ENCODE data around the gene PTGIS. TPM values are rescaled to one million over a fixed set of nuclear protein-coding genes. Genes with fewer than 3 reads are reported as not detected.

Gene PTGIS
- polyA plus RNA-seq, 1 donor (not counting 4 experiments of a cell fraction or from before 2014, with no cell fraction given), result not detected

DNA sequence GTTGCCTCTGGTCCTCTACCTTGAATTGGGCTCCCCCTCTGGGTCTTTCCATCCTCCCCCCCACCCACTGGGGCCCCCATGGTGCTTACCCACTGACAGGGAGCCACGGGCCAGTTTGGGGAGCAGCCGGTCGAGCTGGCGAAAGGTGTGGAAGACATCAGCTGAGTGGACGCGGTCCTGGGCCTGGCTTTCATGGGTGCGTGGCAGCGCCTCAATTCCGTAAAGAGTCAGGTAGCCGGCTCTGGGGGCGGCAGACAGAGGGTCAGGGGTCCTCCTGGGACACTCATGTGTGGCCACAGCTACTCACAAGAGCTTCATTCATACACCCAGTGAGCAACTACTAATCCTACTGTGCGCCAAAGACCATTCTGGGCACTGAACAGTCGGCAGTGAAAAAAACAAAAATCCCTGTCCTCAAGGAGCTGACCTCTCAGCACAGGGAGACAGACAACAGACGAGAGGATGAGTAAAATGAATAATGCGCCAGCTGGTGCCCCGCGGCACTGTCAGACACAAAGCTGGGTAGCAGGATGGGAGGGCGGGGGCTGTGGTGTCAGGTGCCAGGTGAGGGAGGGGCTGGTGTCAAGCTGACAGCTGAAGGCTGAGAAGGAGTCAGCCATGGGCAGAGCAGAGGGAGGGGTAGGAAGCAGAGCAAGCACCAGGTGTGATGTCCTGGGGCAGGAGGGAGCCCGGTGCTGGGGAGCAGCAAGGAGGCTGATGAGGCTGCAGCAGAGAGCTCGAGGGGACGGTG lies 28.3 kb downstream of the PTGIS start:
- Histone ChIP-seq H3K27ac (ENCODE audit: control insufficient read depth, insufficient read depth, low read length) (no peak overlapping the region), H2AFZ (ENCODE audit: control insufficient read depth, low read length) (no peak overlapping the region), H3K36me3 (ENCODE audit: control insufficient read depth in 2 of 2, extremely low read depth in 1 of 2, insufficient read depth in 2 of 2, low read length in 2 of 2) (no peaks in the 10 kb centered on the region), H3K9ac (ENCODE audit: control insufficient read depth, extremely low read depth, insufficient read depth, low read length) (no peak overlapping the region), H4K20me1 (ENCODE audit: control insufficient read depth, extremely low read depth, insufficient read depth, low read length) (no peaks in the 10 kb centered on the region), H3K9me1 (ENCODE audit: control insufficient read depth, extremely low read depth, insufficient read depth, low read length) (no peaks in the 10 kb centered on the region), H3K4me2 (ENCODE audit: control insufficient read depth, extremely low read depth, insufficient read depth, low read depth, low read length) (no peak overlapping the region), H3K4me3 (ENCODE audit: control insufficient read depth in 2 of 3, extremely low read depth in 1 of 3, insufficient read depth in 2 of 3, low read depth in 1 of 3, low read length in 3 of 3) (no peak overlapping the region), H3K27me3 (ENCODE audit: control insufficient read depth, extremely low read depth, insufficient read depth, low read length) (no peaks in the 10 kb centered on the region), H3K9me3 (ENCODE audit: control insufficient read depth, low read depth, low read length) (no peaks in the 10 kb centered on the region), H3K79me2 (ENCODE audit: control insufficient read depth, insufficient read depth, low read length) (no peaks in the 10 kb centered on the region), H3K4me1 (ENCODE audit: control insufficient read depth, extremely low read depth, insufficient read depth, low read length) (no peaks in the 10 kb centered on the region)
- no peak for TF ChIP-seq EZH2 (IDR thresholded peaks at IDR 0.05; ENCODE audit: low read length)
- TF ChIP-seq, protein P1, sequence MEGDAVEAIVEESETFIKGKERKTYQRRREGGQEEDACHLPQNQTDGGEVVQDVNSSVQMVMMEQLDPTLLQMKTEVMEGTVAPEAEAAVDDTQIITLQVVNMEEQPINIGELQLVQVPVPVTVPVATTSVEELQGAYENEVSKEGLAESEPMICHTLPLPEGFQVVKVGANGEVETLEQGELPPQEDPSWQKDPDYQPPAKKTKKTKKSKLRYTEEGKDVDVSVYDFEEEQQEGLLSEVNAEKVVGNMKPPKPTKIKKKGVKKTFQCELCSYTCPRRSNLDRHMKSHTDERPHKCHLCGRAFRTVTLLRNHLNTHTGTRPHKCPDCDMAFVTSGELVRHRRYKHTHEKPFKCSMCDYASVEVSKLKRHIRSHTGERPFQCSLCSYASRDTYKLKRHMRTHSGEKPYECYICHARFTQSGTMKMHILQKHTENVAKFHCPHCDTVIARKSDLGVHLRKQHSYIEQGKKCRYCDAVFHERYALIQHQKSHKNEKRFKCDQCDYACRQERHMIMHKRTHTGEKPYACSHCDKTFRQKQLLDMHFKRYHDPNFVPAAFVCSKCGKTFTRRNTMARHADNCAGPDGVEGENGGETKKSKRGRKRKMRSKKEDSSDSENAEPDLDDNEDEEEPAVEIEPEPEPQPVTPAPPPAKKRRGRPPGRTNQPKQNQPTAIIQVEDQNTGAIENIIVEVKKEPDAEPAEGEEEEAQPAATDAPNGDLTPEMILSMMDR (optimal IDR thresholded peaks at IDR 0.05 in 1 of 3, IDR thresholded peaks at IDR 0.05 in 1 of 3, conservative IDR thresholded peaks at IDR 0.05 in 1 of 3; ENCODE audit: extremely low read depth in 1 of 3, insufficient read depth in 2 of 3, low read length in 3 of 3), result no peak
- DNase-seq (ENCODE audit: low read depth, low spot score) (peak; percentile 5), FAIRE-seq (no peak)
- dilution Hi-C loops (cut with MboI; ENCODE audit: extremely low pct_ligation_motif_present, low sequenced_read_pairs), result no loop called here

DNA sequence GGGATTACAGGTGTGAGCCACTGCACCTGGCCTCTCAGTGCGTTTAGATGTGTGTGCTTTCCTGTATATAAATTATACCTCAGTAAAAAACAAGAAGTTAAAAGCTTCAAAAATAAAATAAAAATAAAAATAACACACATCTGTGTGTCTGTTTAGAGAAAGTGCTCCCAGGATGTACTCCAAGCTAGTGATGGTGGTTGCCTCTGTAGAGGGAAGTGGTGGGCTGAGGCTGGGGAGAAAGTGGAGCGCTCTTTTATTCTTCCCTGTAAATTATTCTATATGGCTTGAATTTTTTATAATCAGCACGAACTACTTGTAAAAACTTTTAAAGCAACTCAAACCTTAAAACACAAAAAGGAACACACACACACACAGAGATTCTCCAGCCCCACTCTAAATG lies 29.0 kb downstream of the PTGIS start:
- no peaks in the 10 kb centered on the region for H3K79me2 ChIP-seq (ENCODE audit: control insufficient read depth, insufficient read depth, low read length)
- H3K9me1 ChIP-seq (ENCODE audit: control insufficient read depth, extremely low read depth, insufficient read depth, low read length), result no peaks in the 10 kb centered on the region
- no peaks in the 10 kb centered on the region for H3K27me3 ChIP-seq (ENCODE audit: control insufficient read depth, extremely low read depth, insufficient read depth, low read length)
- H3K36me3 ChIP-seq (ENCODE audit: control insufficient read depth in 2 of 2, extremely low read depth in 1 of 2, insufficient read depth in 2 of 2, low read length in 2 of 2), result no peaks in the 10 kb centered on the region
- H3K9me3 ChIP-seq (ENCODE audit: control insufficient read depth, low read depth, low read length), result no peaks in the 10 kb centered on the region
- no peak overlapping the region for H3K27ac ChIP-seq (ENCODE audit: control insufficient read depth, insufficient read depth, low read length)
- DNase-seq (ENCODE audit: low read depth, low spot score) (no peak), FAIRE-seq (no peak)
- H2AFZ ChIP-seq (ENCODE audit: control insufficient read depth, low read length), result no peak overlapping the region
- TF ChIP-seq EZH2 (IDR thresholded peaks at IDR 0.05; ENCODE audit: low read length), result no peak
- TF ChIP-seq, protein P1 (optimal IDR thresholded peaks at IDR 0.05 in 1 of 3, IDR thresholded peaks at IDR 0.05 in 1 of 3, conservative IDR thresholded peaks at IDR 0.05 in 1 of 3; ENCODE audit: extremely low read depth in 1 of 3, insufficient read depth in 2 of 3, low read length in 3 of 3), result no peak
- H3K4me3 ChIP-seq (ENCODE audit: control insufficient read depth in 2 of 3, extremely low read depth in 1 of 3, insufficient read depth in 2 of 3, low read depth in 1 of 3, low read length in 3 of 3), result no peak overlapping the region
- no peaks in the 10 kb centered on the region for H4K20me1 ChIP-seq (ENCODE audit: control insufficient read depth, extremely low read depth, insufficient read depth, low read length)
- H3K9ac ChIP-seq (ENCODE audit: control insufficient read depth, extremely low read depth, insufficient read depth, low read length), result no peak overlapping the region
- dilution Hi-C loops (cut with MboI; ENCODE audit: extremely low pct_ligation_motif_present, low sequenced_read_pairs), result no loop called here
- no peaks in the 10 kb centered on the region for H3K4me1 ChIP-seq (ENCODE audit: control insufficient read depth, extremely low read depth, insufficient read depth, low read length)
- H3K4me2 ChIP-seq (ENCODE audit: control insufficient read depth, extremely low read depth, insufficient read depth, low read depth, low read length), result no peak overlapping the region

Data from keratinocyte (primary cell).